ENCODE measurements around the gene TUBB2B.

The TUBB2B gene

DNA sequence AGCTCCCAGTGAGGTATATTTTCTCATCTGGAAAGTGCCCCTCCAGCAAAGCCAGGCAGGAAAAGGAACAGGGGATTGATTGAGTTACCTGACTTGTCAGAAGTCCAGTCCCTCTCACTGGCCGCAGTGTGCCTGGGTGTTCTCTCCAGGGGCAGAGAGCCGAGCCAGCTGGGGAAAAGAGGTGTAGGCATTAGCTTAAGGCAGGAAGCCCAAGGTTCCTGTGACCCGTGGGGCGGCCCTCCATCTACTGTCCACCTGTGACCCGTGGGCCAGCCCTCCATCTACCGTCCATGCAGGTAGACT is 34.0 kb upstream of the TUBB2B start:
- Histone ChIP-seq H3K4me2 (ENCODE audit: low read length) (no peak overlapping the region), H3K4me3 (ENCODE audit: low read length) (no peak overlapping the region), H3K9me3 (ENCODE audit: insufficient read depth, low read length) (no peaks in the 10 kb centered on the region), H3K36me3 (replicated peaks; ENCODE audit: low read depth, low read length) (peaks cover 10% of the 10 kb centered on the region), H3K27me3 (ENCODE audit: low read depth, low read length) (no peaks in the 10 kb centered on the region), H3K27ac (ENCODE audit: low read length) (no peak overlapping the region), H3K4me1 (ENCODE audit: low read length) (peaks cover 10% of the 10 kb centered on the region), H2AFZ (ENCODE audit: low read depth, low read length) (no peak overlapping the region), H4K20me1 (ENCODE audit: insufficient read depth, low read length) (no peaks in the 10 kb centered on the region; the same call in 1 of the 2 replicates), H3K79me2 (ENCODE audit: low read length) (peaks cover 72% of the 10 kb centered on the region), H3K9ac (ENCODE audit: low read length) (no peak overlapping the region)
- TF ChIP-seq EZH2phosphoT487 (IDR thresholded peaks at IDR 0.05; ENCODE audit: low read depth), result no peak
- no peak for TF ChIP-seq CTCF (IDR thresholded peaks at IDR 0.05; ENCODE audit: low read depth, low read length)

- no peaks in the 10 kb centered on the region for H3K9me3 ChIP-seq (ENCODE audit: insufficient read depth, low read length)
- H3K4me1 ChIP-seq (ENCODE audit: low read length), result peaks cover 10% of the 10 kb centered on the region
- H3K4me3 ChIP-seq (ENCODE audit: low read length), result no peak overlapping the region
- no peak overlapping the region for H3K27ac ChIP-seq (ENCODE audit: low read length)
- no peak for TF ChIP-seq CTCF (IDR thresholded peaks at IDR 0.05; ENCODE audit: low read depth, low read length)
- TF ChIP-seq EZH2phosphoT487 (IDR thresholded peaks at IDR 0.05; ENCODE audit: low read depth), result no peak
- H4K20me1 ChIP-seq (ENCODE audit: insufficient read depth, low read length), result no peaks in the 10 kb centered on the region; the same call in 1 of the 2 replicates
- no peaks in the 10 kb centered on the region for H3K27me3 ChIP-seq (ENCODE audit: low read depth, low read length)
- H3K4me2 ChIP-seq (ENCODE audit: low read length), result peak overlapping the region; percentile 9; the same call in 1 of the 2 replicates
- H3K79me2 ChIP-seq (ENCODE audit: low read length), result peaks cover 69% of the 10 kb centered on the region
- H2AFZ ChIP-seq (ENCODE audit: low read depth, low read length), result no peak overlapping the region
- H3K36me3 ChIP-seq (replicated peaks; ENCODE audit: low read depth, low read length), result peaks cover 10% of the 10 kb centered on the region
- H3K9ac ChIP-seq (ENCODE audit: low read length), result no peak overlapping the region
Observed at GRCh38 chr6:3260772-3261517, 33.5 kb upstream of the TUBB2B start.

GRCh38 chr6:3260296-3260695 is 32.8 kb upstream of the TUBB2B start:
- peak overlapping the region; percentile 9; the same call in 1 of the 2 replicates for H3K4me2 ChIP-seq (ENCODE audit: low read length)
- peaks cover 65% of the 10 kb centered on the region for H3K79me2 ChIP-seq (ENCODE audit: low read length)
- TF ChIP-seq EZH2phosphoT487 (IDR thresholded peaks at IDR 0.05; ENCODE audit: low read depth) (no peak), CTCF (IDR thresholded peaks at IDR 0.05; ENCODE audit: low read depth, low read length) (no peak)
- peaks cover 10% of the 10 kb centered on the region for H3K4me1 ChIP-seq (ENCODE audit: low read length)
- no peaks in the 10 kb centered on the region; the same call in 1 of the 2 replicates for H4K20me1 ChIP-seq (ENCODE audit: insufficient read depth, low read length)
- H2AFZ ChIP-seq (ENCODE audit: low read depth, low read length), result no peak overlapping the region
- no peak overlapping the region for H3K27ac ChIP-seq (ENCODE audit: low read length)
- no peak overlapping the region for H3K9ac ChIP-seq (ENCODE audit: low read length)
- H3K9me3 ChIP-seq (ENCODE audit: insufficient read depth, low read length), result no peaks in the 10 kb centered on the region
- H3K36me3 ChIP-seq (replicated peaks; ENCODE audit: low read depth, low read length), result peaks cover 10% of the 10 kb centered on the region
- H3K4me3 ChIP-seq (ENCODE audit: low read length), result no peak overlapping the region
- no peaks in the 10 kb centered on the region for H3K27me3 ChIP-seq (ENCODE audit: low read depth, low read length)

DNA sequence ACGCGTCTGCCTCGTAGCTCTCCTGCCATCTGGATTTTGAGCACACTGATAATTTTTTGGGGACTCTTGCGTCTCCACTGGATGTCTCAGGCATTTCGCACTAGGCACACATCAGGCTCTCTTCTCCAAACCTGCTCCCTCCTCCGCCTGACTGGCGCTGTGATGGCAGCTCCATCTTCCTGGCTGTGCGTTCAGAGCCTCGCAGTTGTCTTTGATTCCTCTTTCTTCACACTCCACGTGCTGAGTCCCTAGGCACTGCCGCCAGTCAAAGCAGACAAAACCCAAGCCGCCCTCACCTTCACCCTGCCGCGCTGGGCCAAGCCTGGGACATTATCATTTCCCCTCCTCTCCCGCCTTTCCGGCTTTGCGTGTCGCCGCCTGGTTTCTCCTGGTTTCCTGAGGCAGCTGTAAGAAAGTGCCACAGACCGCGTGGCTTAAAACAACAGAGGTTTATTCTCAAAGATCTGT is 32.1 kb upstream of the TUBB2B start:
- H4K20me1 ChIP-seq (ENCODE audit: insufficient read depth, low read length), result no peaks in the 10 kb centered on the region; the same call in 1 of the 2 replicates
- TF ChIP-seq CTCF (IDR thresholded peaks at IDR 0.05; ENCODE audit: low read depth, low read length) (no peak), EZH2phosphoT487 (IDR thresholded peaks at IDR 0.05; ENCODE audit: low read depth) (no peak)
- H3K27me3 ChIP-seq (ENCODE audit: low read depth, low read length), result no peaks in the 10 kb centered on the region
- H3K36me3 ChIP-seq (replicated peaks; ENCODE audit: low read depth, low read length), result peaks cover 10% of the 10 kb centered on the region
- H3K79me2 ChIP-seq (ENCODE audit: low read length), result peaks cover 57% of the 10 kb centered on the region
- peak overlapping the region; percentile 93 for H3K9ac ChIP-seq (ENCODE audit: low read length)
- peak overlapping the region; percentile 53 for H3K27ac ChIP-seq (ENCODE audit: low read length)
- peak overlapping the region; percentile 98 for H3K4me3 ChIP-seq (ENCODE audit: low read length)
- peak overlapping the region; percentile 95 for H3K4me2 ChIP-seq (ENCODE audit: low read length)
- H2AFZ ChIP-seq (ENCODE audit: low read depth, low read length), result no peak overlapping the region
- H3K9me3 ChIP-seq (ENCODE audit: insufficient read depth, low read length), result no peaks in the 10 kb centered on the region
- peaks cover 10% of the 10 kb centered on the region for H3K4me1 ChIP-seq (ENCODE audit: low read length)
